Measurements from ENCODE around the gene ABCC1. TPM values are rescaled to one million over a fixed set of nuclear protein-coding genes. Genes with fewer than 3 reads are reported as not detected.

The ABCC1 gene
- polyA plus RNA-seq, 6 donors from 2014 or later: 2.9 to 9.0 (median 5.3) TPM

- H3K9me3 Mint-ChIP-seq: peaks cover 0 to 22% (median 15%) of the 10 kb centered on the region in 7 donors
- H3K4me3 Mint-ChIP-seq: no peak overlapping the region
- H3K27me3 Mint-ChIP-seq: no peaks in the 10 kb centered on the region
- H3K4me1 Mint-ChIP-seq: no peaks in the 10 kb centered on the region
- no peak overlapping the region for H3K27ac Mint-ChIP-seq
- H3K36me3 Mint-ChIP-seq: peaks cover 24 to 52% of the 10 kb centered on the region in 2 donors
- ATAC-seq (ENCODE audit: low read depth in 2 of 2): no peak
- no peak for DNase-seq
Measured at GRCh38 chr16:16116841-16117240, 167.4 kb downstream of the ABCC1 start.

GRCh38 chr16:16118337-16118736 is 168.9 kb downstream of the ABCC1 start:
- Mint-ChIP-seq H3K4me3 (no peak overlapping the region), H3K27ac (no peak overlapping the region), H3K27me3 (no peaks in the 10 kb centered on the region), H3K4me1 (no peaks in the 10 kb centered on the region), H3K9me3 (peaks cover 0 to 22% (median 17%) of the 10 kb centered on the region in 7 donors), H3K36me3 (peaks cover 33 to 51% of the 10 kb centered on the region in 2 donors)
- no peak for DNase-seq
- ATAC-seq (ENCODE audit: low read depth in 2 of 2): no peak

GRCh38 chr16:16120044-16120381 is 170.6 kb downstream of the ABCC1 start:
- ATAC-seq (ENCODE audit: low read depth in 2 of 2) (no peak), DNase-seq (no peak)
- Mint-ChIP-seq H3K27ac (peak overlapping the region in 2 of 6 donors; percentile 26 to 44), H3K4me3 (no peak overlapping the region), H3K4me1 (no peaks in the 10 kb centered on the region), H3K27me3 (no peaks in the 10 kb centered on the region), H3K9me3 (peaks cover 3 to 31% (median 28%) of the 10 kb centered on the region in 7 donors), H3K36me3 (peaks cover 50% of the 10 kb centered on the region in 2 donors)

GRCh38 chr16:16120382-16121184 is 171.2 kb downstream of the ABCC1 start:
- ATAC-seq (ENCODE audit: low read depth in 2 of 2) (no peak), DNase-seq (no peak)
- H3K27me3 Mint-ChIP-seq: no peaks in the 10 kb centered on the region
- no peaks in the 10 kb centered on the region for H3K4me1 Mint-ChIP-seq
- peaks cover 3 to 32% (median 27%) of the 10 kb centered on the region in 7 donors for H3K9me3 Mint-ChIP-seq
- peaks cover 51% of the 10 kb centered on the region in 2 donors for H3K36me3 Mint-ChIP-seq
- no peak overlapping the region for H3K4me3 Mint-ChIP-seq
- peak overlapping the region in 5 of 6 donors; percentile 44 to 88 (median 74) for H3K27ac Mint-ChIP-seq

GRCh38 chr16:16121185-16121727 is 171.8 kb downstream of the ABCC1 start:
- ATAC-seq (ENCODE audit: low read depth in 2 of 2): no peak
- H3K36me3 Mint-ChIP-seq: peaks cover 51 to 54% of the 10 kb centered on the region in 2 donors
- no peak overlapping the region for H3K4me3 Mint-ChIP-seq
- no peaks in the 10 kb centered on the region for H3K27me3 Mint-ChIP-seq
- no peaks in the 10 kb centered on the region for H3K4me1 Mint-ChIP-seq
- DNase-seq: no peak
- H3K27ac Mint-ChIP-seq: no peak overlapping the region
- peaks cover 3 to 32% (median 27%) of the 10 kb centered on the region in 7 donors for H3K9me3 Mint-ChIP-seq

- ATAC-seq (ENCODE audit: low read depth in 2 of 2) (no peak), DNase-seq (no peak)
- Mint-ChIP-seq H3K27me3 (no peaks in the 10 kb centered on the region), H3K9me3 (peaks cover 3 to 27% (median 23%) of the 10 kb centered on the region in 7 donors), H3K4me1 (peaks cover 0 to 2% (median 0%) of the 10 kb centered on the region in 3 donors), H3K4me3 (no peak overlapping the region), H3K36me3 (peaks cover 46 to 51% of the 10 kb centered on the region in 2 donors), H3K27ac (no peak overlapping the region)
Measured at GRCh38 chr16:16122264-16122663, 172.8 kb downstream of the ABCC1 start.

- peak overlapping the region in 1 of 8 donors; percentile 36 for H3K4me3 Mint-ChIP-seq
- peaks cover 0 to 7% (median 7%) of the 10 kb centered on the region in 3 donors for H3K4me1 Mint-ChIP-seq
- peaks cover 0 to 13% (median 9%) of the 10 kb centered on the region in 7 donors for H3K9me3 Mint-ChIP-seq
- H3K27ac Mint-ChIP-seq: peak overlapping the region in 1 of 6 donors; percentile 88
- no peaks in the 10 kb centered on the region for H3K27me3 Mint-ChIP-seq
- ATAC-seq (ENCODE audit: low read depth in 2 of 2) (no peak), DNase-seq (no peak)
- peaks cover 30 to 38% of the 10 kb centered on the region in 2 donors for H3K36me3 Mint-ChIP-seq
Measured at GRCh38 chr16:16124438-16124837, 175.0 kb downstream of the ABCC1 start.

GRCh38 chr16:16124974-16125373 is 175.6 kb downstream of the ABCC1 start:
- Mint-ChIP-seq H3K27ac (no peak overlapping the region), H3K4me3 (peak overlapping the region in 1 of 8 donors; percentile 36), H3K27me3 (no peaks in the 10 kb centered on the region), H3K4me1 (peaks cover 0 to 7% (median 7%) of the 10 kb centered on the region in 3 donors), H3K9me3 (peaks cover 0 to 13% (median 9%) of the 10 kb centered on the region in 7 donors), H3K36me3 (peaks cover 30 to 38% of the 10 kb centered on the region in 2 donors)
- ATAC-seq (ENCODE audit: low read depth in 2 of 2) (no peak), DNase-seq (no peak)

GRCh38 chr16:16126896-16127295 is 177.5 kb downstream of the ABCC1 start:
- Mint-ChIP-seq H3K4me1 (peaks cover 0 to 7% (median 7%) of the 10 kb centered on the region in 3 donors), H3K27me3 (no peaks in the 10 kb centered on the region), H3K36me3 (peaks cover 22 to 28% of the 10 kb centered on the region in 2 donors), H3K9me3 (peaks cover 0 to 13% (median 9%) of the 10 kb centered on the region in 7 donors), H3K27ac (peak overlapping the region in 2 of 6 donors; percentile 53 to 69), H3K4me3 (no peak overlapping the region)
- ATAC-seq (ENCODE audit: low read depth in 2 of 2) (no peak), DNase-seq (no peak)

- H3K4me1 Mint-ChIP-seq: peaks cover 0 to 7% (median 7%) of the 10 kb centered on the region in 3 donors
- H3K4me3 Mint-ChIP-seq: peak overlapping the region in 1 of 8 donors; percentile 35
- H3K36me3 Mint-ChIP-seq: peaks cover 22 to 25% of the 10 kb centered on the region in 2 donors
- H3K27ac Mint-ChIP-seq: peak overlapping the region in 5 of 6 donors; percentile 26 to 91 (median 53)
- peak; percentile 52 for DNase-seq
- H3K27me3 Mint-ChIP-seq: no peaks in the 10 kb centered on the region
- H3K9me3 Mint-ChIP-seq: peaks cover 0 to 13% (median 9%) of the 10 kb centered on the region in 7 donors
- ATAC-seq (ENCODE audit: low read depth in 2 of 2): peak; percentile 50 to 73
Measured at GRCh38 chr16:16127469-16128116, 178.2 kb downstream of the ABCC1 start.

GRCh38 chr16:16131204-16131603 is 181.8 kb downstream of the ABCC1 start:
- H3K4me1 Mint-ChIP-seq: peaks cover 0 to 7% (median 7%) of the 10 kb centered on the region in 3 donors
- no peak overlapping the region for H3K4me3 Mint-ChIP-seq
- DNase-seq: no peak
- H3K27me3 Mint-ChIP-seq: no peaks in the 10 kb centered on the region
- no peak overlapping the region for H3K27ac Mint-ChIP-seq
- no peaks in the 10 kb centered on the region for H3K9me3 Mint-ChIP-seq
- peaks cover 17 to 19% of the 10 kb centered on the region in 2 donors for H3K36me3 Mint-ChIP-seq
- ATAC-seq (ENCODE audit: low read depth in 2 of 2): no peak

GRCh38 chr16:16131659-16132058 is 182.2 kb downstream of the ABCC1 start:
- Mint-ChIP-seq H3K4me3 (no peak overlapping the region), H3K27me3 (no peaks in the 10 kb centered on the region), H3K36me3 (peaks cover 17 to 19% of the 10 kb centered on the region in 2 donors), H3K9me3 (no peaks in the 10 kb centered on the region), H3K4me1 (peaks cover 0 to 7% (median 7%) of the 10 kb centered on the region in 3 donors), H3K27ac (no peak overlapping the region)
- ATAC-seq (ENCODE audit: low read depth in 2 of 2) (no peak), DNase-seq (no peak)

- H3K36me3 Mint-ChIP-seq: peaks cover 19 to 22% of the 10 kb centered on the region in 2 donors
- DNase-seq (no peak), ATAC-seq (ENCODE audit: low read depth in 2 of 2) (no peak)
- H3K27me3 Mint-ChIP-seq: no peaks in the 10 kb centered on the region
- H3K4me3 Mint-ChIP-seq: no peak overlapping the region
- no peaks in the 10 kb centered on the region for H3K9me3 Mint-ChIP-seq
- peak overlapping the region in 2 of 6 donors; percentile 47 to 82 for H3K27ac Mint-ChIP-seq
- no peaks in the 10 kb centered on the region for H3K4me1 Mint-ChIP-seq
Measured at GRCh38 chr16:16133943-16134604, 184.7 kb downstream of the ABCC1 start.
